Measurements from ENCODE around the gene SMIM22. TPM values are rescaled to one million over a fixed set of nuclear protein-coding genes. Genes with fewer than 3 reads are reported as not detected.

SMIM22 gene
- polyA plus RNA-seq, 1 experiment, result not detected

GRCh38 chr16:4797805-4798252, 2.7 kb downstream of the SMIM22 start:
- no peak for TF ChIP-seq CTCF (IDR thresholded peaks at IDR 0.05; ENCODE audit: insufficient read depth, low read depth, low read length)
- no peak for DNase-seq (ENCODE audit: low read depth)
- Histone ChIP-seq H3K27me3 (ENCODE audit: control insufficient read depth, insufficient read depth, low read length) (no peaks in the 10 kb centered on the region), H3K4me3 (ENCODE audit: low read depth, low read length) (no peak overlapping the region), H3K36me3 (ENCODE audit: control insufficient read depth, insufficient read depth, low read length) (no peaks in the 10 kb centered on the region; the same call in none of the 2 replicates)
- ChIA-PET CTCF (no interaction called here), POLR2A (no interaction called here)

- no peak for DNase-seq (ENCODE audit: low read depth)
- POLR2A ChIA-PET, result no interaction called here
- Histone ChIP-seq H3K36me3 (ENCODE audit: control insufficient read depth, insufficient read depth, low read length) (no peaks in the 10 kb centered on the region; the same call in none of the 2 replicates), H3K27me3 (ENCODE audit: control insufficient read depth, insufficient read depth, low read length) (no peaks in the 10 kb centered on the region), H3K4me3 (ENCODE audit: low read depth, low read length) (no peak overlapping the region)
- no peak for TF ChIP-seq CTCF (IDR thresholded peaks at IDR 0.05; ENCODE audit: insufficient read depth, low read depth, low read length)
- CTCF ChIA-PET, result no interaction called here
Measured at GRCh38 chr16:4798456-4798855, 3.3 kb downstream of the SMIM22 start.

GRCh38 chr16:4799171-4799855, 4.1 kb downstream of the SMIM22 start:
- H3K36me3 ChIP-seq (ENCODE audit: control insufficient read depth, insufficient read depth, low read length), result no peaks in the 10 kb centered on the region; the same call in none of the 2 replicates
- no peak for TF ChIP-seq CTCF (IDR thresholded peaks at IDR 0.05; ENCODE audit: insufficient read depth, low read depth, low read length)
- no peak for DNase-seq (ENCODE audit: low read depth)
- CTCF ChIA-PET, result no interaction called here
- H3K27me3 ChIP-seq (ENCODE audit: control insufficient read depth, insufficient read depth, low read length), result no peaks in the 10 kb centered on the region
- POLR2A ChIA-PET, result no interaction called here
- no peak overlapping the region for H3K4me3 ChIP-seq (ENCODE audit: low read depth, low read length)

- Histone ChIP-seq H3K36me3 (ENCODE audit: control insufficient read depth, insufficient read depth, low read length) (peaks cover 9% of the 10 kb centered on the region), H3K4me3 (ENCODE audit: low read depth, low read length) (no peak overlapping the region), H3K27me3 (ENCODE audit: control insufficient read depth, insufficient read depth, low read length) (no peaks in the 10 kb centered on the region)
- TF ChIP-seq CTCF (IDR thresholded peaks at IDR 0.05; ENCODE audit: insufficient read depth, low read depth, low read length), result no peak
- ChIA-PET CTCF (interaction anchor here (0.6 kb wide), 1 partner anchor 15 kb away, joined by 4 read pairs; no protein-coding TSS in a partner anchor), POLR2A (no interaction called here)
- DNase-seq (ENCODE audit: low read depth), result no peak
Measured at GRCh38 chr16:4800290-4801041, 5.3 kb downstream of the SMIM22 start.

Data from BJ (cell line).